Adipose tissue (tissue), 3 donors: ENCODE results near the gene LGSN. TPM values are rescaled to one million over a fixed set of nuclear protein-coding genes. Genes with fewer than 3 reads are reported as not detected.
"Not testable (repeated sequence)": the region's sequence is repeated elsewhere in the genome, so short reads cannot be mapped to it uniquely, and the experiment has no call there.

ENCODE experiments used
- H3K27ac ChIP-seq: one replicate; pipeline ENCODE4 v1.5.1; 2013; ENCODE audit warnings: low read depth, low read length
- WGBS, 3 donors: extraction: QIAGEN DNeasy Blood & Tissue Kit; methylation state at CpG; one replicate each; pipeline ENCODE4 v1.1.7; 2013; 5-methylcytosine and 5-hydroxymethylcytosine counted together
- polyA plus RNA-seq, 3 donors: library from polyadenylated mRNA; stranded (reverse); fragments of 200-250 nt; gene quantifications; one replicate each; pipeline ENCODE4 v1.2.3, GENCODE V29; 2013
- donor health status: healthy with polysubstance abuse.
- donor health status: Bipolar disorder and iron deficiency.
- donor health status: healthy.

LGSN gene
- polyA plus RNA-seq, result under 1 TPM in 1 of 3 donors, not detected in 2; 0.01 TPM

- 74 to 80% (median 78%) methylated on average over 4 of the region's 4 CpGs for WGBS, 3 donors
- H3K27ac ChIP-seq, result no peak within 1 kb of the TSS
Observed at GRCh38 chr6:63319939-63320338, at the start of gene LGSN. TSS of gene LGSN (minus strand) at chr6:63319983. CDS start at chr6:63319943, 40 bp downstream.

- 60 to 70% (median 62%) methylated on average over 7 of the region's 7 CpGs for WGBS, 3 donors
- no peak overlapping the region for H3K27ac ChIP-seq
Observed at GRCh38 chr6:63368347-63368746, 48.6 kb upstream of the LGSN start.

GRCh38 chr6:63362500-63363120 is 42.8 kb upstream of the LGSN start:
- 77 to 83% (median 82%) methylated on average over 10 of the region's 10 CpGs for WGBS, 3 donors
- not testable (repeated sequence) for H3K27ac ChIP-seq

- WGBS, 3 donors, result 76 to 91% (median 82%) methylated on average over 2 to 3 of the region's 3 CpGs
- H3K27ac ChIP-seq, result not testable (repeated sequence)
Observed at GRCh38 chr6:63357384-63357783, 37.6 kb upstream of the LGSN start.

GRCh38 chr6:63355632-63356031 is 35.8 kb upstream of the LGSN start:
- 64 to 89% (median 73%) methylated on average over 4 of the region's 4 CpGs for WGBS, 3 donors
- H3K27ac ChIP-seq, result no peak overlapping the region

GRCh38 chr6:63353286-63353630 is 33.5 kb upstream of the LGSN start:
- WGBS, 3 donors, result 47 to 100% (median 50%) methylated on average over 1 of the region's 1 CpG
- no peak overlapping the region for H3K27ac ChIP-seq

GRCh38 chr6:63352544-63353285 is 32.9 kb upstream of the LGSN start:
- no peak overlapping the region for H3K27ac ChIP-seq
- WGBS, 3 donors, result 21 to 30% (median 30%) methylated on average over 7 of the region's 7 CpGs

- H3K27ac ChIP-seq, result no peak overlapping the region
- 28 to 58% (median 51%) methylated on average over 4 of the region's 4 CpGs for WGBS, 3 donors
Observed at GRCh38 chr6:63352069-63352543, 32.3 kb upstream of the LGSN start.

GRCh38 chr6:63349401-63349800 is 29.6 kb upstream of the LGSN start:
- WGBS, 3 donors, result 30 to 59% (median 32%) methylated on average over 3 of the region's 3 CpGs
- no peak overlapping the region for H3K27ac ChIP-seq

- H3K27ac ChIP-seq, result no peak overlapping the region
- 73 to 77% (median 73%) methylated on average over 3 of the region's 3 CpGs for WGBS, 3 donors
Observed at GRCh38 chr6:63348836-63349235, 29.1 kb upstream of the LGSN start.

GRCh38 chr6:63347599-63347998 is 27.8 kb upstream of the LGSN start:
- no peak overlapping the region for H3K27ac ChIP-seq
- 57 to 69% (median 57%) methylated on average over 2 of the region's 2 CpGs for WGBS, 3 donors

GRCh38 chr6:63346217-63346835 is 26.5 kb upstream of the LGSN start:
- no peak overlapping the region for H3K27ac ChIP-seq
- WGBS, 3 donors, result 74 to 83% (median 83%) methylated on average over 7 of the region's 7 CpGs

GRCh38 chr6:63340351-63340750 is 20.6 kb upstream of the LGSN start:
- H3K27ac ChIP-seq, result no peak overlapping the region

- H3K27ac ChIP-seq, result not testable (repeated sequence)
- WGBS, 3 donors, result 64 to 84% (median 83%) methylated on average over 2 of the region's 2 CpGs
Observed at GRCh38 chr6:63334652-63335051, 14.9 kb upstream of the LGSN start.

- H3K27ac ChIP-seq, result no peak overlapping the region
- WGBS, 3 donors, result 73 to 80% (median 76%) methylated on average over 2 of the region's 2 CpGs
Observed at GRCh38 chr6:63333440-63333839, 13.7 kb upstream of the LGSN start.

GRCh38 chr6:63326630-63327029 is 6.8 kb upstream of the LGSN start:
- 89 to 94% (median 90%) methylated on average over 15 of the region's 15 CpGs for WGBS, 3 donors
- not testable (repeated sequence) for H3K27ac ChIP-seq

GRCh38 chr6:63322981-63323380 is 3.2 kb upstream of the LGSN start:
- WGBS, 3 donors, result 52 to 85% (median 67%) methylated on average over 1 of the region's 1 CpG

GRCh38 chr6:63321821-63322220 is 2.0 kb upstream of the LGSN start:
- H3K27ac ChIP-seq, result no peak overlapping the region
- WGBS, 3 donors, result 84 to 90% (median 88%) methylated on average over 1 of the region's 1 CpG

More at GRCh38 chr6:63322981-63323380, 3.2 kb upstream of the LGSN start:
- H3K27ac ChIP-seq, result no peak overlapping the region

- H3K27ac ChIP-seq, result no peak overlapping the region
- 32 to 50% (median 45%) methylated on average over 1 of the region's 1 CpG for WGBS, 3 donors
Observed at GRCh38 chr6:63317641-63318040, 2.1 kb downstream of the LGSN start.
